ENCODE data around the gene MYL7. TPM values are rescaled to one million over a fixed set of nuclear protein-coding genes. Genes with fewer than 3 reads are reported as not detected.

The MYL7 gene
- total and polyA plus RNA-seq, 2 of the 4 experiments (the other 2 are of a cell fraction) = 0.24 TPM; not detected in 1

GRCh38 chr7:44095781-44096180 is 45.4 kb downstream of the MYL7 start:
- ChIA-PET CTCF (no interaction called here), POLR2A (ENCODE audit: unreplicated experiment) (no interaction called here)
- H3K14ac ChIP-seq (replicated peaks; ENCODE audit: low read depth, low read length) = no peak overlapping the region
- H3K79me1 ChIP-seq (ENCODE audit: low read depth in 1 of 2, low read length in 2 of 2) = no peaks in the 10 kb centered on the region
- H3K4ac ChIP-seq (ENCODE audit: low read depth, low read length) = no peak overlapping the region
- BruUV-seq (replicated peaks) = no TSS peak
- TF ChIP-seq, protein P1, sequence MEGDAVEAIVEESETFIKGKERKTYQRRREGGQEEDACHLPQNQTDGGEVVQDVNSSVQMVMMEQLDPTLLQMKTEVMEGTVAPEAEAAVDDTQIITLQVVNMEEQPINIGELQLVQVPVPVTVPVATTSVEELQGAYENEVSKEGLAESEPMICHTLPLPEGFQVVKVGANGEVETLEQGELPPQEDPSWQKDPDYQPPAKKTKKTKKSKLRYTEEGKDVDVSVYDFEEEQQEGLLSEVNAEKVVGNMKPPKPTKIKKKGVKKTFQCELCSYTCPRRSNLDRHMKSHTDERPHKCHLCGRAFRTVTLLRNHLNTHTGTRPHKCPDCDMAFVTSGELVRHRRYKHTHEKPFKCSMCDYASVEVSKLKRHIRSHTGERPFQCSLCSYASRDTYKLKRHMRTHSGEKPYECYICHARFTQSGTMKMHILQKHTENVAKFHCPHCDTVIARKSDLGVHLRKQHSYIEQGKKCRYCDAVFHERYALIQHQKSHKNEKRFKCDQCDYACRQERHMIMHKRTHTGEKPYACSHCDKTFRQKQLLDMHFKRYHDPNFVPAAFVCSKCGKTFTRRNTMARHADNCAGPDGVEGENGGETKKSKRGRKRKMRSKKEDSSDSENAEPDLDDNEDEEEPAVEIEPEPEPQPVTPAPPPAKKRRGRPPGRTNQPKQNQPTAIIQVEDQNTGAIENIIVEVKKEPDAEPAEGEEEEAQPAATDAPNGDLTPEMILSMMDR (conservative IDR thresholded peaks at IDR 0.05; ENCODE audit: low read depth, low read length) = no peak
- TF ChIP-seq NFE2L2 (IDR thresholded peaks at IDR 0.05; ENCODE audit: low read depth, low read length) = no peak
- TF ChIP-seq POLR2A (IDR thresholded peaks at IDR 0.05; ENCODE audit: low read depth, low read length) = no peak
- no peak for TF ChIP-seq RAD21 (IDR thresholded peaks at IDR 0.05; ENCODE audit: low read length)
- no peak for TF ChIP-seq BHLHE40 (IDR thresholded peaks at IDR 0.05; ENCODE audit: low read depth, low read length)
- TF ChIP-seq RCOR1 (IDR thresholded peaks at IDR 0.05; ENCODE audit: insufficient replicate concordance, low read length) = no peak
- no peak for TF ChIP-seq MAZ (IDR thresholded peaks at IDR 0.05; ENCODE audit: borderline replicate concordance, low read depth, low read length)
- no peak for TF ChIP-seq CEBPB (IDR thresholded peaks at IDR 0.05; ENCODE audit: low read depth, low read length)
- no peak for TF ChIP-seq RFX5 (IDR thresholded peaks at IDR 0.05; ENCODE audit: low read depth, low read length)
- no peak for TF ChIP-seq MXI1 (IDR thresholded peaks at IDR 0.05; ENCODE audit: borderline replicate concordance, low read depth, low read length)
- TF ChIP-seq, protein P2, sequence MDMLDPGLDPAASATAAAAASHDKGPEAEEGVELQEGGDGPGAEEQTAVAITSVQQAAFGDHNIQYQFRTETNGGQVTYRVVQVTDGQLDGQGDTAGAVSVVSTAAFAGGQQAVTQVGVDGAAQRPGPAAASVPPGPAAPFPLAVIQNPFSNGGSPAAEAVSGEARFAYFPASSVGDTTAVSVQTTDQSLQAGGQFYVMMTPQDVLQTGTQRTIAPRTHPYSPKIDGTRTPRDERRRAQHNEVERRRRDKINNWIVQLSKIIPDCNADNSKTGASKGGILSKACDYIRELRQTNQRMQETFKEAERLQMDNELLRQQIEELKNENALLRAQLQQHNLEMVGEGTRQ (IDR thresholded peaks at IDR 0.05; ENCODE audit: low read depth, low read length) = no peak
- TF ChIP-seq CHD1 (IDR thresholded peaks at IDR 0.05; ENCODE audit: low read depth, low read length) = no peak
- TF ChIP-seq, protein P3, sequence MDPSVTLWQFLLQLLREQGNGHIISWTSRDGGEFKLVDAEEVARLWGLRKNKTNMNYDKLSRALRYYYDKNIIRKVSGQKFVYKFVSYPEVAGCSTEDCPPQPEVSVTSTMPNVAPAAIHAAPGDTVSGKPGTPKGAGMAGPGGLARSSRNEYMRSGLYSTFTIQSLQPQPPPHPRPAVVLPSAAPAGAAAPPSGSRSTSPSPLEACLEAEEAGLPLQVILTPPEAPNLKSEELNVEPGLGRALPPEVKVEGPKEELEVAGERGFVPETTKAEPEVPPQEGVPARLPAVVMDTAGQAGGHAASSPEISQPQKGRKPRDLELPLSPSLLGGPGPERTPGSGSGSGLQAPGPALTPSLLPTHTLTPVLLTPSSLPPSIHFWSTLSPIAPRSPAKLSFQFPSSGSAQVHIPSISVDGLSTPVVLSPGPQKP (IDR thresholded peaks at IDR 0.05; ENCODE audit: borderline replicate concordance, low read depth, low read length) = no peak
- TF ChIP-seq FOS (IDR thresholded peaks at IDR 0.05; ENCODE audit: low read depth, low read length) = no peak
- no peak for TF ChIP-seq MAFK (IDR thresholded peaks at IDR 0.05; ENCODE audit: low read depth, low read length)
- no peak for TF ChIP-seq SMC3 (IDR thresholded peaks at IDR 0.05; ENCODE audit: low read depth, low read length)
- ATAC-seq (ENCODE audit: low read depth) = no peak
- no peaks in the 10 kb centered on the region for H3K36me3 ChIP-seq (ENCODE audit: control insufficient read depth, insufficient read depth, low read length)
- no peak overlapping the region for H2AK9ac ChIP-seq (replicated peaks; ENCODE audit: low read depth, low read length, poor library complexity)
- no peak overlapping the region for H2BK15ac ChIP-seq (ENCODE audit: low read depth, low read length)
- dilution Hi-C loops (cut with HindIII; ENCODE audit: low sequenced_read_pairs, unreplicated experiment) (no loop called here), in situ Hi-C loops (cut with MboI; ENCODE audit: low sequenced_read_pairs) (no loop called here), intact Hi-C loops (cut with micrococcal nuclease) (no loop called here)
- H3K4me1 ChIP-seq (ENCODE audit: control insufficient read depth, insufficient read depth, low read length) = peaks cover 12% of the 10 kb centered on the region
- H3K27me3 ChIP-seq (ENCODE audit: control insufficient read depth, insufficient read depth, low read length) = no peaks in the 10 kb centered on the region
- no peak overlapping the region for H3K4me3 ChIP-seq (ENCODE audit: insufficient read depth, low read depth, low read length)
- H2BK120ac ChIP-seq (ENCODE audit: low read depth, low read length) = no peak overlapping the region
- H2BK5ac ChIP-seq (ENCODE audit: low read depth, low read length, poor library complexity, severe bottlenecking) = no peak overlapping the region
- no peak overlapping the region for H3K4me2 ChIP-seq (ENCODE audit: low read depth, low read length)
- H3K9me3 ChIP-seq (ENCODE audit: control insufficient read depth, insufficient read depth, low read length) = no peaks in the 10 kb centered on the region
- no peak overlapping the region for H4K91ac ChIP-seq (ENCODE audit: insufficient read depth, low read depth, low read length)
- H3K9me1 ChIP-seq (ENCODE audit: insufficient read depth, low read length) = peaks cover 7% of the 10 kb centered on the region; the same call in 1 of the 2 replicates
- no peak overlapping the region for H4K8ac ChIP-seq (ENCODE audit: low read depth in 2 of 2, low read length in 2 of 2)
- no peak overlapping the region for H2AK5ac ChIP-seq (ENCODE audit: low read depth, low read length)
- no peak overlapping the region for H3K23ac ChIP-seq (ENCODE audit: low read depth, low read length)
- no peak overlapping the region for H3K18ac ChIP-seq (ENCODE audit: low read depth, low read length)
- H3K27ac ChIP-seq (ENCODE audit: insufficient read depth, low read length) = no peak overlapping the region
- H2AFZ ChIP-seq (replicated peaks; ENCODE audit: low read length, poor library complexity) = no peak overlapping the region
- no peak overlapping the region for H3K9ac ChIP-seq (ENCODE audit: low read depth, low read length)
- no peak overlapping the region for H4K5ac ChIP-seq (ENCODE audit: low read depth, low read length)
- H2BK20ac ChIP-seq (ENCODE audit: low read depth, low read length) = no peak overlapping the region
- no peak overlapping the region for H3K56ac ChIP-seq (ENCODE audit: extremely low read depth, insufficient read depth, low read length)
- no CpG with 5 or more reads among the region's 3 CpGs for WGBS, 2 experiments (ENCODE audit: extremely low coverage in 2 of 2, insufficient read length in 1 of 2)
- H4K20me1 ChIP-seq (ENCODE audit: insufficient read depth, low read length) = no peaks in the 10 kb centered on the region
- DNase-seq = no peak
